HG02610 (cell line): Measurements from ENCODE around the gene PIGS.
"Not testable (repeated sequence)": the region's sequence is repeated elsewhere in the genome, so short reads cannot be mapped to it uniquely, and the experiment has no call there.

Experiments
- ATAC-seq: cut with Tn5 transposase; IDR thresholded peaks from one replicate; pipeline ENCODE4 v1.9.1; 2021; ENCODE audit warnings: mild to moderate bottlenecking, moderate library complexity; ENCODE audit not compliant: unreplicated experiment

Gene PIGS

GRCh38 chr17:28532050-28532960 is 39.0 kb downstream of the PIGS start:
- ATAC-seq = no peak

DNA sequence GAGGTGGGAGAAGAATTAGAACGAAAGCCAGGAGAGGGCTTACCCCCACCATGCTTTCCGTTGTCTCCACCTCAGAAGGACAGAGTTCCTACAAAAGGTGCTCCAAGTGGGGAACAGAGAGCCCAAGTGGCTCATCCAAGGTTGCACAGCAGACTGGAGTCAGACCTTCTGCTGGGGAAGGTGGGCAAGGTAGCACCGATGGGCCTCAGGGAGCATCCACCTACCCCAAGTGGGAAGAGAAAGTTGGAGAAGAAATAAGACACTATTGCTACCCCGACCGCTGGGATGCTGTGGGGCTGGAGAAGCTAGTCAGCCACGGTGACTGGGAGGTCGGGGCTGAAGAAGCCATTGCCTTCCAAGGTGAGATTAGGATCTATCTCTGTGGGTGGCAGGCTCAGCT is 40.4 kb downstream of the PIGS start:
- no peak for ATAC-seq

DNA sequence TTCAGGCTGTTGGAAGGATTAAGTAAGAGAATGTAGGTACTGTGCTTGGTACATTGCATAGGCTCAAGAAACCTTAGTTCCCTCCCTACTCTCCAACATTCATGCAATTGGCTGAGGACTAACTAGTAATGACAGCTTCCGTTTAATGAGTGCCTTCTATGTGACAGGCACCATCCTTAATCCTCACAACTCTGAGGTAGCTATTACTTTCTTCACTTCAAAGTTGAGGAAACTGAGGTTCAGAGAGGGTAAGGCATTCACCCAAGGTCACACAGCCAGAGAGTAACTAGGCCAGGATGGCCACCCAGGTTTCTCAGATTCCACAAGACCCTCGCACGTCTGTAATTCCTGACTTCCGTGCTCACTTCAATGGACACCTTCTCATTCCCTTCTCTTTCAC is 41.1 kb downstream of the PIGS start:
- ATAC-seq = no peak

- ATAC-seq = no peak
Measured at GRCh38 chr17:28529013-28529400, 42.3 kb downstream of the PIGS start.

GRCh38 chr17:28528327-28529012 is 42.9 kb downstream of the PIGS start:
- ATAC-seq = no peak

DNA sequence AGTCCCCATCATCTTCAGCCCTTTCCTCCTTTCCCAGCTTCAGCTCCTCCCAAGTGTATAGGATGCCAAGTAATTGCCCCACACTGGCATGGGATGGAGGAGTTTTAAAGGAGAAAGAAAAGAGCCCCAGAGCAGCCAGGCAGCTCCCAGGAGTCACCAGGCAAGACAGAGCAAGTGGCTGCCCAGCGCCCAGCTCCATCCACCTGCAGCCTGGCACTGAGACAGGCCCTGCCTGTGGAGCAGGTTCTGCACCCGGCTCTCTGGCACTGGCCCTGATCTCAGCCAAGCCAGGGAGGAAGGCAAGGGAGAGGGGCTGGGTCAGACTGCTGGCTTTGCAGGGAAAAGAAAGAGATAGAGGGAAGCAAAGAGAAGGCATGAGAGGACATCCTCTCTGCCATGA is 43.5 kb downstream of the PIGS start:
- ATAC-seq = no peak

DNA sequence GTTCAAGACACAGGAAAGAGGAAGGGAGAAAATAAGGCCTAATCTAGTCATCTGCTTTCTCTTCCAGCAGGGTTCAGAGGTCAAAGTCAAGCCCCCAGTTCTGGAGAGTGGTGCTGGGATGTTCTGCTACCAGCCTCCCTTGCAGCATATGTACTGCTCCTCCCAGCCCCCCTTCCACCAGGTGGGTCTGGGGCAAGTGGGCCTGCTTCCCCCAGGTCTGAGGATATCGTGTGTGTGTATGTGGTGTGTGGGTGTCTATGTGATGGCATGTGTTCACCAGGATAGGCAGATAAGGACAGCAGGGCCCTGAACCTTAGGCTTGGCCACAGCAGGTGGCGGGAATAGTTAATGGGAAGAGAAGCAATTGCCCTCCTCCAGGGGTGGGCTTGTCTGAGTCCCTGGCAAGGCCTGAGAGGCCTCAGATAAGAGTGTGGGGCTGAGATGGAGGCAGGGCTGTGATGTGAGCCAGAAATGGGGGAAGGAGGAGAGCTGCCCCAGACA is 44.1 kb downstream of the PIGS start:
- no peak for ATAC-seq

DNA sequence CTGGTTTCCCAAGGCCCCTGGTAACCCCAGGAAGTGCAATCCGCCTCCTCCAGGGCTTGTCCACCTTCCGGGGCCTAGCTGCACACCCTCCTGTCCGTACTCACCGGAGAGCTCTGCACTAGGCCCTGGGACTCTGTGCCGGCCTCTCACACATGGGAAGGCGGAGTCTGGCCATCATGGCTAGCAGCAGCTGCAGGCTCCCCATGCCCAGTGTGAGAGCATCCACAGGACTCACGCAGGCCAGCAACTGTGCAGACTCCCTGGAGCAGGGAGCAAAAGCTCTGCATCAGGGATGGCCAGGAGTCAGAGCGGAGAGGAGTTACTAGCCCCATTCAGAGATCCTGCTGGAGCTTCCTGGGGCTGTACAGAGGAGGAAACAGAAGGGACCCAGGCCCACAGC is 44.9 kb downstream of the PIGS start:
- ATAC-seq = no peak

- ATAC-seq = no peak
Measured at GRCh38 chr17:28524476-28525424, 46.6 kb downstream of the PIGS start.

- ATAC-seq = no peak
Measured at GRCh38 chr17:28523876-28524275, 47.4 kb downstream of the PIGS start.

DNA sequence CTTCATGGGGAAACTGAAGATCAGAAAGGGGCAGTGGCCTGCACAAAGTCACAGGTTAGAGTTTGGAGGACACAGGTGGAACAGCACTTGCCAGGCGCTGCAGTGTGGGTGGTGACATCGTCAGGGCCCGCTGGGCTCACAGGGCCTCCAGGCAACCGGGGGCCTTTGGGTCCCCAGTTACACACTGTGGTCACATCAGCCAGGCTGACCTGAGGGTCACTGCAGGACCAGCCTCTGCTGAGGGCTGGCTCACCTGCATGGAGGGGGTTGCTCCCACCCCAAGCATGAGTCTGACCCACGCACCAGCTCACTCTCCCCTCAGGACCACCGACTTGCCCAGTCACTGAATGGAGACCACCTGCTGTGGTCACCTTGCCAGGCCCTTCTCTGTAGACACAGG is 48.1 kb downstream of the PIGS start:
- ATAC-seq = no peak

GRCh38 chr17:28522281-28522680 is 49.0 kb downstream of the PIGS start:
- ATAC-seq = not testable (repeated sequence)

GRCh38 chr17:28521311-28522085 is 49.8 kb downstream of the PIGS start:
- no peak for ATAC-seq

GRCh38 chr17:28520687-28521086 is 50.6 kb downstream of the PIGS start:
- ATAC-seq = no peak

GRCh38 chr17:28519236-28519635 is 52.1 kb downstream of the PIGS start:
- ATAC-seq = no peak

- ATAC-seq = no peak
Measured at GRCh38 chr17:28518578-28518977, 52.7 kb downstream of the PIGS start.

DNA sequence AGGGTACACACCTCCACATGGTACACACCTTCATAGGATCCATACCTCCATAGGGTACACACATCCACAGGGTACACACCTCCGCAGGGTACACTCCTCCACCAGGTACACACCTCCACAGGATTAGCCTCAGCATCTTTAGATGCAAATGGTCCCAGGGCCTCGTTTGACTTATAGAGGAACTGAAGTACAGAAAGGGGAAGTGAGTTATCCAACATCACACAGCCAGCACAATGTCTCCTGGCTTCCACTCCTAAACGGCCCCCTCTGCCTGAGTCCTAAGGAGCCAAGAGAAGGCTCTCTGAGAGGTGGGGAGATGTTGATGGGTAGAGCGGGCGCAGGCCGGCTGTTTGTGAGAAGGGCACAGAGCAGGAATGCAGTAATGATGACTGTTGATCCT is 53.2 kb downstream of the PIGS start:
- no peak for ATAC-seq

DNA sequence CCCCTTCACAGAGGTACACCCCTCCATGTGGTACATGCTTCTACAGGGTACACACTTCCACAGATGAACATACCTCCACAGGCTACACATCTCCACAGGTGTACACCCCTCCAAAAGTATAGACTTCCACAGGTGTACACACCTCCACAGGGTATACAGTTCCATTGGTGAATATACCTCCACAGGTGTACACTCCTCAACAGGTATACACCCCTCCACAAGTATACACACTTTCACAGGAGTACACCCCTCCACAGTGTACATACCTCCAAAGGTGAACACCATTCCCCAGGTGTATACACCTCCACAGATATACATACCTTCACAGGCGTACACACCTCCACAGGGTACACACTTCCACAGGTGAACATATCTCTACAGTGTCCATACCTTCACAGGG is 55.8 kb downstream of the PIGS start:
- ATAC-seq = no peak

DNA sequence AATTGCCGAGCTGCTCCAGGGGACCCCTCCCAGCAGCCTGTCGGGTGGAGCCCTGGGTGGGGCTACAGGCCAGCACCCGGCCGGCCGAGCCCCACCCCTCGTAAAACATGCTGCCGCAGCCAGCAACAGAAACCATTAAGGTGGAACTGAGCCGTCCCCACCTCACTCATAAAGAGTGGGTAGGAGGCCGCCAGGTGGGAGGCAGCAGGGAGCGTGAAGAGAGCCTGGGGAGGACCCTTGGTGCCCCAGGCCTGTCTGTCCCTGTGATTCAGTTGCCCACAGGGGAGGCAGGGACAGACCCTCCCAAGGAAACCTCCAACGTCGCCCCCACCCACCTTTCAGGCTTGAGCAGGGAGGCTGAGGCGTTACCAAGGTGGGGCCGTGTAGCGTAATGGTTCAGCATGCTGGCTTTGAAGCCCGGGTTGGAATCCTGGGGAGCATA is 56.7 kb downstream of the PIGS start:
- ATAC-seq = no peak

GRCh38 chr17:28513476-28513875 is 57.8 kb downstream of the PIGS start:
- no peak for ATAC-seq
